Hepatocyte (in vitro differentiated cells): ENCODE measurements around the gene METRN. TPM values are rescaled to one million over a fixed set of nuclear protein-coding genes. Genes with fewer than 3 reads are reported as not detected.

ENCODE experiments used
- DNase-seq: peaks from one replicate; pipeline ENCODE4 v3.0.0-alpha.2; 2016; ENCODE audit warnings: low spot score
- H2AFZ ChIP-seq: fragments of 200-600 bp; sonication (generic); 2 replicates; pipeline ENCODE4 v1.6.0; 2016; ENCODE audit warnings: antibody characterized with exemption, mild to moderate bottlenecking
- H3K27ac ChIP-seq: fragments of 200-600 bp; sonication (generic); 2 replicates; pipeline ENCODE4 v1.5.1; 2016; ENCODE audit warnings: mild to moderate bottlenecking
- H3K27me3 ChIP-seq: fragments of 200-600 bp; sonication (generic); 2 replicates; pipeline ENCODE4 v1.6.1; 2016
- H3K36me3 ChIP-seq: fragments of 200-600 bp; sonication (generic); replicated peaks from 2 replicates; pipeline ENCODE4 v1.5.1; 2016; ENCODE audit warnings: low read depth; ENCODE audit not compliant: insufficient read depth
- H3K4me1 ChIP-seq: fragments of 200-600 bp; sonication (generic); 2 replicates; pipeline ENCODE4 v1.5.1; 2016; ENCODE audit warnings: mild to moderate bottlenecking, moderate library complexity; ENCODE audit not compliant: insufficient read depth
- H3K4me2 ChIP-seq: fragments of 200-600 bp; sonication (generic); 2 replicates; pipeline ENCODE4 v1.6.0; 2016
- H3K4me3 ChIP-seq: fragments of 200-600 bp; sonication (generic); 2 replicates; pipeline ENCODE4 v1.5.1; 2016; ENCODE audit warnings: mild to moderate bottlenecking
- H3K79me2 ChIP-seq: fragments of 200-600 bp; sonication (generic); 2 replicates; pipeline ENCODE4 v1.6.0; 2017; ENCODE audit warnings: mild to moderate bottlenecking
- H3K9me2 ChIP-seq: fragments of 200-600 bp; sonication (generic); replicated peaks from 2 replicates; pipeline ENCODE4 v1.6.0; 2017; ENCODE audit warnings: mild to moderate bottlenecking; ENCODE audit not compliant: insufficient read depth
- H3K9me3 ChIP-seq: fragments of 200-600 bp; sonication (generic); 2 replicates; pipeline ENCODE4 v1.5.1; 2016; ENCODE audit warnings: low read depth, mild to moderate bottlenecking
- H4K20me1 ChIP-seq: fragments of 200-600 bp; sonication (generic); 2 replicates; pipeline ENCODE4 v1.6.0; 2016; ENCODE audit warnings: mild to moderate bottlenecking; ENCODE audit not compliant: insufficient read depth, poor library complexity, severe bottlenecking
- CTCF ChIP-seq: fragments of 200-600 bp; sonication (generic); IDR thresholded peaks from 2 replicates; pipeline ENCODE4 v1.5.1; 2016; ENCODE audit warnings: antibody characterized with exemption, mild to moderate bottlenecking; ENCODE audit not compliant: poor library complexity
- EZH2 ChIP-seq: fragments of 200-600 bp; sonication (generic); IDR thresholded peaks from 2 replicates; pipeline ENCODE4 v1.6.1; 2016; ENCODE audit warnings: antibody characterized with exemption, mild to moderate bottlenecking, borderline replicate concordance
- EZH2phosphoT487 ChIP-seq: fragments of 200-600 bp; sonication (generic); IDR thresholded peaks from one replicate; pipeline ENCODE4 v1.6.1; 2018; ENCODE audit warnings: antibody characterized with exemption, mild to moderate bottlenecking, low read depth, moderate library complexity; ENCODE audit not compliant: unreplicated experiment, severe bottlenecking
- WGBS: methylation state at CpG from one replicate; pipeline ENCODE4 v1.1.6; 2016; ENCODE audit warnings: low lambda C conversion rate; ENCODE audit errors: missing lambda C conversion rate; 5-methylcytosine and 5-hydroxymethylcytosine counted together
- polyA plus RNA-seq: library from polyadenylated mRNA; unstranded; fragments of >200 nt; fragmentation: Nextera tagmentation; extraction: Ambion mirVana; gene quantifications from 2 replicates; pipeline ENCODE4 v1.2.1, GENCODE V29; 2016
- total RNA-seq: library from RNA; depleted of rRNA; stranded (reverse); fragments of >200 nt; gene quantifications from 2 replicates; pipeline ENCODE4 v1.2.3, GENCODE V29; 2014

METRN gene
- total and polyA plus RNA-seq, 2 experiments from 2014 or later = 22.7 to 68.1 TPM

GRCh38 chr16:678858-679813 is 35.8 kb upstream of the METRN start:
- Histone ChIP-seq H3K27ac (peak overlapping the region; percentile 97), H3K9me2 (no peaks in the 10 kb centered on the region), H3K4me1 (peaks cover 38% of the 10 kb centered on the region), H3K79me2 (peaks cover 32% of the 10 kb centered on the region), H4K20me1 (peaks cover 27% of the 10 kb centered on the region), H3K4me2 (peak overlapping the region; percentile 99), H3K4me3 (peak overlapping the region; percentile 62), H3K9me3 (no peaks in the 10 kb centered on the region), H3K36me3 (no peaks in the 10 kb centered on the region), H3K27me3 (no peaks in the 10 kb centered on the region), H2AFZ (peak overlapping the region; percentile 90)
- peak; percentile 85 for DNase-seq
- TF ChIP-seq CTCF (no peak), EZH2 (no peak), EZH2phosphoT487 (no peak)
- 33% methylated on average over 44 of the region's 52 CpGs for WGBS

GRCh38 chr16:679814-680624 is 34.9 kb upstream of the METRN start, which contains the start of gene STUB1:
Gene STUB1, plus strand, starts transcription at chr16:680410. Its CDS starts 116 bp downstream, at chr16:680526.
- Histone ChIP-seq H4K20me1 (peaks cover 27% of the 10 kb centered on the region), H3K9me3 (no peaks in the 10 kb centered on the region), H3K27ac (peak within 1 kb of the TSS; percentile 97), H3K4me2 (peak within 1 kb of the TSS; percentile 99), H2AFZ (peak within 1 kb of the TSS; percentile 94), H3K79me2 (peaks cover 32% of the 10 kb centered on the region), H3K36me3 (no peaks in the 10 kb centered on the region), H3K9me2 (no peaks in the 10 kb centered on the region), H3K4me3 (peak within 1 kb of the TSS; percentile 100), H3K4me1 (peaks cover 41% of the 10 kb centered on the region), H3K27me3 (no peaks in the 10 kb centered on the region)
- under 1% methylated on average over 31 of the region's 91 CpGs for WGBS
- TF ChIP-seq CTCF (no peak), EZH2phosphoT487 (no peak), EZH2 (no peak)
- DNase-seq = peak; percentile 95

- WGBS = 1% methylated on average over 26 of the region's 38 CpGs
- Histone ChIP-seq H3K4me2 (peak overlapping the region; percentile 99), H3K9me2 (no peaks in the 10 kb centered on the region), H3K27me3 (no peaks in the 10 kb centered on the region), H3K4me1 (peaks cover 38% of the 10 kb centered on the region), H3K9me3 (no peaks in the 10 kb centered on the region), H3K79me2 (peaks cover 32% of the 10 kb centered on the region), H4K20me1 (peaks cover 27% of the 10 kb centered on the region), H3K36me3 (no peaks in the 10 kb centered on the region), H3K4me3 (peak overlapping the region; percentile 100), H2AFZ (peak overlapping the region; percentile 94), H3K27ac (peak overlapping the region; percentile 97)
- DNase-seq = no peak
- TF ChIP-seq CTCF (no peak), EZH2phosphoT487 (no peak)
These were observed 34.3 kb upstream of the METRN start for GRCh38 chr16:680625-680945.
